HG03354 (cell line): ENCODE measurements around the gene NXN.
"Not testable (repeated sequence)": the region's sequence is repeated elsewhere in the genome, so short reads cannot be mapped to it uniquely, and the experiment has no call there.

Experiments used
- ATAC-seq: cut with Tn5 transposase; IDR thresholded peaks from one replicate; pipeline ENCODE4 v1.9.1; 2021; ENCODE audit warnings: mild to moderate bottlenecking; ENCODE audit not compliant: unreplicated experiment, poor library complexity, severe bottlenecking

NXN gene

GRCh38 chr17:925817-926216, 53.8 kb downstream of the NXN start:
- no peak for ATAC-seq

DNA sequence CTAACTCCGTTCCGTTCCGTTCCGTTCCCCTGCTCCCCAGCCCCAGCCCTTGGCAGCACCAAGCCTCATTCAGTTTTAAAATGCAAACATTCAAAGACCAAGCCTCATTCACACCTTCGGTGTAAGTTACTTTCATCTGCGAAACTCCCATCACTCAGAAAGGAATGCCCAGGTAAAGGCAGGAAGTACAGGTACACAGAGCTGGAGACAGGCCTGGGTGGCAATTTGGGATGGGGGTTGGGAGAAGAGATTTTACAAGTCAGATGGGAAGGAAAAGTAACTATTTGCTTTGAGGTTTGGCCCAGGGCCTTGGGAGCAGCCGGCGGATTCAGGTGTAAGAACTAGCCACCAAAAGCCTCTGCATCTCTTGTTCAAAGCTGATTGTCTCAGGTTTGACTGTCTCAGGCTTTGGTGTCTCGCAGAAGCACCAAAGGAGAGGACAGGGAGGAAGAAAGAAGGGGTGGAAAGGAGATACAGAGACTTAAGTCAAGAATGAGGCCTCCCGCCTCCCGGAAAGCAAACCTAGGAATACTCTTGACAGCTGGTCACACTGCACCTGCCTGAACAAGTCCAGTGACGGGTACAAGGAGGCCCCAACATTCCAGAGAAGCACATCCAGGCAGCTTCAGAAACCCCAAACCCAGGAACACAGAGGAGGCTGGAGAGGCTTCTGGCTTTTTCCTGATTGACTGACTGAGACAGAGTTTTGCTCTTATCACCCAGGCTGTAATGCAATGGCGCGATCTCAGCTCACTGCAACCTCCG, 54.7 kb downstream of the NXN start:
- no peak for ATAC-seq

DNA sequence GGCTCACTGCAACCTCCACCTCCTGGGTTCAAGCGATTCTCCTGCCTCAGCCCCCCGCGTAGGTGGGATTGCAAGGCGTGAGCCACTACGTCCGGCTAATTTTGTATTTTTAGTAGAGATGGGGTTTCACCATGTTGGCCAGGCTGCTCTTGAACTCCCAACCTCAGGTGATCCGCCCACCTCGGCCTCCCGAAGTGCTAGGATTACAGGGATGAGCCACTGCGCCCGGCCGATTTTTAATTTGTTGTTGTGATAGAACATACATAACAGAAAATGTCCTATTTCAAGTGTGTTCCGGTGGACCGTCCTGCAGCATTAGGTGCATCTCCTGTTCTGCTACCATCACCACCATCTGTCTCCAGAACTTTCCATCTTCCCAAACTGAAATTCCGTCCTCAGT, 55.3 kb downstream of the NXN start:
- not testable (repeated sequence) for ATAC-seq

GRCh38 chr17:923633-924032, 55.9 kb downstream of the NXN start:
- no peak for ATAC-seq

GRCh38 chr17:921161-921560, 58.4 kb downstream of the NXN start:
- no peak for ATAC-seq

- no peak for ATAC-seq
These were observed 59.4 kb downstream of the NXN start for GRCh38 chr17:920190-920589.

DNA sequence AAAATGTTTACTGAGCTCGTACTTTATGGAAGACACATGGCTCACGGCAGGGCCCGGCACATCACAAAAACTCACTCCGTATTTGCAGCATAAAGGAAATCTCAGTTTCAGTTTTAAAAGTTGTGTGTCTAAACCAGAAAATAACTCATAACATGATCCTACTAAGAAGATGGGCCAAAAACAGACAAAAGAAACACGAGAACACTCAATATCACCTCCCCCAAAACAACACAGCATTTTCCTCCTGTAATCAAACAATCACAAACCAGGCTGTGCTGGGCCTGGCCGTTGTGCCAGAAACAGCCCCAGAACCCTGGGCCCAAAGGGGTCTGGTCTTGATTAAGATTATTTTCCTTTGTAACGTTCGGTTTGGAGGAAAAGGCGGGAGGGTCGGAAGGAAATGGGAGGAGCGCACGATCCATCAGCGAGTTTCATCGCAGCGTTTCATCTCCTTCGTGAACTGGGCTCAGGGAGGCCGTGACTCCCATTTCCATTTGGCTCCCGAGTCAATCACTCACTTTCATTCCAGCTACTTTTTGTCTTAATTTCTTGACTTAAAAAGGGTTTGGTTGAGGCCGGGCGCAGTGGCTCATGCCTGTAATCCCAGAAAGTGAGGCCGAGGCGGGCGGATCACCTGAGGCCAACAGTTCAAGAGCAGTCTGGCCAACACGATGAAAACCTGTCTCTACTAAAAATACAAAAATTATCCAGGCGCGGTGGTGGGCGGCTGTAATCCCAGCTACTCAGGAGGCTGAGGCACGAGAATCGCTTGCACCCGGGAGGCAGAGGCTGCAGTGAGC, 61.4 kb downstream of the NXN start:
- no peak for ATAC-seq

GRCh38 chr17:917391-917811, 62.2 kb downstream of the NXN start:
- no peak for ATAC-seq

- ATAC-seq, result no peak
These were observed 63.3 kb downstream of the NXN start for GRCh38 chr17:916315-916714.

- ATAC-seq, result no peak
These were observed 63.9 kb downstream of the NXN start for GRCh38 chr17:915538-916201.

DNA sequence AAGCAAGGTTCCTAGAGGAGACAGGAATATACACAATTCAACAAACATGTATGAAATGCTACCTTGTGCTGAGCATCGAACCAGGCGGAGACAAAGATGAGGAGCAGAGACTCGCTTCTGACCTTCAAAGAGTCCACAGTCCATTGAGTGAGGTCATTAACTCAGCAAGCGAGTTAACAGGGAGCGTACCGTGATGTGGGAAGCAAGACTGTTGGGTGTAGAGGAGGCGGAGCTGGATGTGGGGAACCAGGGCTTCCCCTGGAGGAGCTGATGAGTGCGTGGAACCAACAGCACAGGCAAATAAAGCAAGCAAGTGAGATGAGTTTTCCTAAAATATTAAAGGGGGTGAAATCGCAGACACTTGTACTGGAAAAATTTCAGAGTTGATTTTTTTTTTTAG, 65.0 kb downstream of the NXN start:
- ATAC-seq, result no peak

DNA sequence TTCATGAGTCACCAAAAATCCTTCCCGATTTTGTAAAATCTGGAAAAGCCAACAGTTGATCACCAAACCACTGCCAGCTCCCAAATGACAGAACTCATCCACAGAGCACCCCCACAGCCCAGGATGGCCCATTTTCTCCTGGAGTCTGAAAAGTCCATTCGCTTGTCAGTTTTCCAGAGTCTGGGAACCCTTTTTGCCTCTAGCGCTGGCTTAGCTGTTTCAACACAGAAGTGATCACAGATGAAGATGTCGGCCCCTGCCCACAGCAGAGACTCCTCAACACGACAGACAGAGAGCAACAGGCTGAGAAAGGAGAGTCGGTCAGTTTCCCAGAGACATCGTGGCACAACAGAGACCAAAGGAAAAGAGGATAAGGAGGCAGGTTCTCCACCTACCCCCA, 66.4 kb downstream of the NXN start:
- ATAC-seq, result no peak

DNA sequence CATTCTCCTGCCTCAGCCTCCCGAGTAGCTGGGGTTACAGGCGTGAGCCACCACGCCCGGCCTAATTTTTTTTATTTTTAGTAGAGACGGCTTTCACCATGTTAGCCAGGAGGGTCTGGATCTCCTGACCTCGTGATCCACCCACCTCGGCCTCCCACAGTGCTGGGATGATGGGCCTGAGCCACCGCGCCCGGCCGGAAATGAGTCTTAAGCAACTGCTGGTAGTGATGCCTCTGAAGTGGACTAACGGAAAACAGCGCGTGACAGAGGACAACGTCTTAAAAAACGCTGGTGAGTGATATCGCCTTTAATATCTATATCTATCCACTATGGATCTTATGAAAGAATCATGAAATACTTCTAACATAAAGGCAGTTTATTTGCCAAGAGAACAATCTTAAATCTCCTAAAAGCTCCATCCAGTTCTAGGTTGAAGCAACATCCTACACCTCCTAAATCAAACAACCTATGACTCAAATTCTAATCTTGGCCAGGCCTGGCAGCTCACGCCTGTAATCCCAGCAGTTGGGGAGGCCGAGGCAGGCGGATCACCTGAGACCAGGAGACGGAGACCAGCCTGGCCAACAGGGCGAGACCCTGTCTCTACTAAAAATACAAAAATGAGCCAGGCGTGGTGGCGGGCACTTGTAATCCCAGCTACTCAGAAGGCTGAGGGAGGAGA, 69.8 kb downstream of the NXN start:
- ATAC-seq, result no peak

DNA sequence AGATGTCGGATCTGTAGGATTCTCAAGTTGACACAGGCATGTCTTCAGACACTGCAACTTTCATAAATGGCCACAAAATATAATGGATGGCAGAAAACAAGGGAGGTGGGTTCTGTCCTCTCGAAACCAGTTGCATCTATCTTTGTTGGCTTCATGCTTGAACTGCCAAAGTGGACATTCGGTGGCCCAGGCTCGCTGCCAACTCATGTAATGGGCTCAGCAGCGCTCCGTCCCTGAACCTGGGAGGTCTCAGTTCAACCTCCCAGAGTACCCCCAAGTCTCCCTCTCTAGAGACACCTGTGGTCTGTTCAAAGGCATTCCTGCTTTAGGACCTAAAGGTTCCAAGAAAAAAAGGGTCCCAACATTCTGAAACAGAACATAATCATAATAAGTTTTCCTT, 71.9 kb downstream of the NXN start:
- ATAC-seq, result no peak

DNA sequence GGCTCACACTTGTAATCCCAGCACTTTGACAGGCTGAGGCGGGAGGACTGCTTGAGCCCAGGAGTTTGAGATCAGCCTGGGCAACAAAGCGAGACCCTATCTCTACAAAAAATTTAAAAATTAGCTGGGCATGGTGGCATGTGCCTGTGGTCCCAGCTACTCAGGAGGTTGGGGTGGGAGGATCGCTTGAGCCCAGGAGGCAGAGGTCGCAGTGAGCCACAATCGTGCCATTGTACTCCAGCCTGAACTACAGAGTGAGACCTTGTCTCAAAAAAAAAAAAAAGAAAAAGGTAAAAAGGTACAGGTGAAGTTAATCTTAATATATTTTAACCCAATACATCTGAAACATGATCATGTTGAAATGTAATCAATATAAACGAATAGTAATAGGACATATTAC, 73.9 kb downstream of the NXN start:
- ATAC-seq, result not testable (repeated sequence)

GRCh38 chr17:903691-904481, 75.7 kb downstream of the NXN start:
- ATAC-seq, result no peak

- no peak for ATAC-seq
These were observed 77.1 kb downstream of the NXN start for GRCh38 chr17:902463-902862.

GRCh38 chr17:901964-902363, 77.6 kb downstream of the NXN start:
- ATAC-seq, result no peak

- no peak for ATAC-seq
These were observed 78.2 kb downstream of the NXN start for GRCh38 chr17:901191-901950.
